GM19351 (cell line): ENCODE results near the gene RAD51B.

Experiments used
- ATAC-seq: cut with Tn5 transposase; IDR thresholded peaks from one replicate; pipeline ENCODE4 v1.9.1; 2021; ENCODE audit warnings: mild to moderate bottlenecking, moderate library complexity; ENCODE audit not compliant: unreplicated experiment

Gene RAD51B

DNA sequence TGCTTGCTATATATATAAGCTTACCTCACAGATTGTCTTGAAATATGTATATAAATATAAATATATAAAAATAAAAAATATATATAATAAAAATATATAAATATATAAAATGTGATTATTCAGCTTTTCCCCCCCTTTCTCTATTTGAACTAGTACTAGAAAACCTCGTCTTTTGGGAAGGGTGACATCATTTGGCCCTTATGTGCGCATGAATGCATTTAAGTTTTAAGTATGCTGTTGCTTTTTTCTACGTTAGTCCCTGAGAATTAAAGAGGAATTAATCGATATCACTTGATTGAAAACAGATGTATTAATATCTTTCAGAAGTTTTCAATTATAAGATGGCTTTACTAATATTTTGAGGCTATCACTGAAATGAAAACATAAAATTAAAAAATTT lies 69.9 kb downstream of the RAD51B start:
- no peak for ATAC-seq

DNA sequence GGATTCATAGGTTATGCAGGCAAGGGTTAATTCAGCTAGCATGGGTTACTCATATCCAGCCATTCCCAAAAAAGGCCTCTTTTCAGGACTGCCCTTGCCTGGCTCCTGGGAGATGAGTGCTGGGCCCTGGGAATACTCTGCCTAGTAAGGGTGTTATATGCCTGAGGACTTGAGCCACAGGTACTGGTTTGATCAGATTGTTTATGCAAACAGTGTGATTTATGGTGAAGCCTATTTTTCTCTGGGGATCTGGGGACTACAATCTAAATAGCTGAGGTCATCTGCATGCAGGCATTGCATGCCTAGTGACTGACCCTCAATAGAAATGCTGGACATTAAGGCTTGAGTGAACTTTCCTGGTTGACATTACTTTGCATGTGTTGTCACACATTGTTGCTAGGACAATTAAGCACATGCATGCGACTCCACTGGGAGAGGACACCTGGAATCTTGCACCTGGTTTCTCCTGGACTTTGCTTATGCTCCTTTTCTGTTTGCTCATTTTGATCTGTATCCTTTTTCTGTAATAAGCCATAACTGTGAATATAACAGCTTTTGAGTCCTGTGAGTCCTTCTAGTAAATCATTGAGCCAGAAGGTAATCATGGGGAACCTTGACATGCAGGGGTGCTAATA lies 73.0 kb downstream of the RAD51B start:
- no peak for ATAC-seq

DNA sequence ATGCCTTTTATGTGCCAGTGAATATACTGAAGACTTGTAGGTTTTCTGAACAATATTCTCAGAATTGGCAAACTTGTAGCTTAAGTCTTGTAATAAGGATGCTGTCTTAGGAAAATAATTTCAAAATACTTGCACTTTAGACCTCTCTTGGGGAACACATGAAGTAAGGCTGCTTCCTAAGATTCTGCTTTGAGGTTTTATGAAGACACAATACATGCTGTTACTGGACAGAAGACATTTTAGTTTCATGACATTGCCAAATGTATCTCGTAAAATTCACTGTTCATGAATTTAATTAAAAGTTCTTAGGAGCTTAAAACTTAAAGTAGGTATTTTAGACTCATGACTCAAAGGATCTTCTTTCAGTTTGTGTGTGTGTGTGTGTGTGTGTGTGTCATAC lies 80.7 kb downstream of the RAD51B start:
- ATAC-seq, result no peak

DNA sequence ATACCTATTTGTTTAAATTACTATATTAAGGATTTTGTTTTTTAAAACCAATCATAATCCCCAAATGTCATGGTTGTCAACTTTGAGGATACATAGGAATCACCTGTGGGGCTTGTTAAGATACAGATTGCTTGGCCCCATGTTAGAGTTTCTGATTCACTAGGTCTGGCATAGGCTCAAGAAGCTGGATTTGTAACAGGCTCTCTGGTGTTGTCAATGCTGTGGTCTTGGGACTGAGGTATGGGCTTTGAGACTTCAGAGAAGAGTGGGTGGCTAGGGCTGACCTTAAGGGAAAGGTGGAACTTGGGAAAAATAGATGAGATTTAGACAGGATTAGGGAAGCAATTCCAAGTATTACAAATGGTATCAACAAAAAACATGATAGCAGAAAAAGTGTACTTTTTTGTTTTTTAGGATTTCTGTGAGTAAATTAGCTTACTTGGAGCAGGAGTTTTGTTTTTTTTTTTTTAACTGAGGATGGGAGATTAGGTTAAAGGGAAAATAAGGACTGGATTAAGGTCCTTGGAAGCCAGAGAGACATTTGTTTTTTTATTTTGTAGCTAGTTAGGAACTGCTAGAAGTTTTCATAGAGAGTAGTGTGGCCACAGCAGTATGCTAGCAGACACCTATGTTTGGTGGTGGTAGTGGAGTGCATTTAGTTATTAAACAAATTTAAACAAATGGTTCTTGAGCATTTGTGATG lies 88.6 kb downstream of the RAD51B start:
- ATAC-seq, result no peak

DNA sequence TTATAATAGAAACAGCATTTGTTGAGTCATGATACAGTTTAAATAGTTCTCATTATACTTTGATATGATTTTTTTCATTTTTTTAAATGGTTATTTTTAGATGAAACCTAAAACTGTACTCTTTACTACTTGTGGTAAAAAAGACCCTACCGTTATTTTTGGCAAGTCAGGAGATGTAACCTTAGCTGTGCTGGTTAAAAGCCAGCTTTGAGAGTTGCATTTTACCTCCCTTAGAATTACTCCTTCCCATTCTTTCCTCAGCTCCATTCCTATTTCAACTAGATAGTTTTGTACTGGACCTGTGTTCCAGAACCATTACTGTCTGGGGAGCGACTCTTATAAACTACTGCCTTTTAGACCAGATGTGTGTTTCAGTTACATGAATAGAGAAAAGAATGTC lies 92.0 kb downstream of the RAD51B start:
- ATAC-seq, result no peak

GRCh38 chr14:67916430-67916829 lies 96.9 kb downstream of the RAD51B start:
- ATAC-seq, result no peak

DNA sequence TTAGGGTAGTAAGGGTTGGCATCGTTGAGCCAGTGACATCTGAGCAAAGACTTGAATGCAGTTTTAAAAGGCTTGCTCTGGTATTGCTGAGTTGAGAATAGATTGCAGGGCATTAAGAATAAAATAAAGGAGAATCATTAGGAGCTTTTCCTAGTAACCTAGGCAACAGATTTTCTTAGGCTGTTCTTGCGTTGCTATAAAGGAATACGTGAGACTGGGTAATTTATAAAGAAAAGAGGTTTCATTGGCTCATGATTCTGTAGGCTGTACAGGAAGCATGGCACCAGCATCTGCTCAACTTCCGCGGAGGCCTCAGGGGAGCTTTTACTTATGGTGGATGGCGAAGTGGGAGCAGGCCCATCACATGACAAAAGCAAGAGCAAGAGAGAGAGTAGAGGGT lies 97.4 kb downstream of the RAD51B start:
- no peak for ATAC-seq

GRCh38 chr14:67918838-67919237 lies 99.3 kb downstream of the RAD51B start:
- no peak for ATAC-seq

DNA sequence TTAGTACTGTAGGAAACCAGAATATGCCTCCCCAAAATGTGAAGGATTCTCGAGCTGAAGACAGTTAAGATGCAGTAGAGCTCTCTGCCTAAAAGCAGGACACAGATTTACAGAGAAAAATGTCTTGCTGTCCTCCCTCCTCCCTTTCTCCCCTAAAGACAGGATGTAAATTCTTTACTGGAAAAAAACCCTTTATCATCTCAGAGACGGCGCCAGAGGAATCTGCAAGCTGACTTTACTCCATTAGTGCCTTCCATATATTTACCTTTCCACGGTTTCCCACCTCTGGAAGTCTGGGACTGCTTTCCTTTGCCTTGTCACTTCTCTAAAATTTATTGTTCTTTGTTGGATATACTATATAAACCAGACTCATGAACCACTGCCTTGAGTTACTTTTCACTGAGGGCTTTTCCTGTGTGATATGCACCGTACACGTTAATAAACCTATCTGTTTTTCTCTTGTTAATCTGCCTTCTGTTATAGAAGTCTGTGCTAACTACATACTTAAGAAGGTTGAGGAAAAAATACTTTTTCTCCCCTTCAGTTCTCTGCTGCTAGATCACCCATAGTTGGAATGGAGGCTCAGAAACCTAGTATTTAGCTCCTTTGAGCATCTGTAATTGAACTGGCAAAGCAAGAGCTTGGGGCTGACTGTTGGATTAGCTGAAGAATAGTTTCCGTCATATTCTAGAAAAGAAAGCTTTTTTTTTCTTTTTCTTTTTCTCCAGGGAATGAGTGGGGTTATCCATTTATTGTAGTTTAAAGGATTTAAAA lies 99.9 kb downstream of the RAD51B start:
- no peak for ATAC-seq

GRCh38 chr14:67926821-67927220 lies 107.2 kb downstream of the RAD51B start:
- ATAC-seq, result no peak

DNA sequence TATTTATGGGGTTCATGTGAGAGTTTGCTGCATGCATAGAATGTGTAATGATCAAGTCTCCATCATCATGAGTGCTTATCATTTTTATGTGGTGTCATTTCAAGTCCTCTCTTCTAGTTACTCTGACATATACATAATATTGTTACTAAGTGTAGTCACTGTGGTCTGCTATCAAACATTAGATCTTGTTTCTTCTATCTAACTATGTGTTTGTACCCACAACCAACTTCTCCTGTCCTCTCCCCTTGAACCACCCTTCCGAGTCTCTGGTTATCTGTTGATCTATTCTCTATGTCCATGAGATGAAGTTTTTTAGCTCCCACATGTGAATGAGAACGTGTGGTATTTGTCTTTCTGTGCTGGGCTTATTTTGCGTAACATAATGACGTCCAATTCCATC lies 107.7 kb downstream of the RAD51B start:
- no peak for ATAC-seq

GRCh38 chr14:67928375-67928774 lies 108.8 kb downstream of the RAD51B start:
- ATAC-seq, result no peak

DNA sequence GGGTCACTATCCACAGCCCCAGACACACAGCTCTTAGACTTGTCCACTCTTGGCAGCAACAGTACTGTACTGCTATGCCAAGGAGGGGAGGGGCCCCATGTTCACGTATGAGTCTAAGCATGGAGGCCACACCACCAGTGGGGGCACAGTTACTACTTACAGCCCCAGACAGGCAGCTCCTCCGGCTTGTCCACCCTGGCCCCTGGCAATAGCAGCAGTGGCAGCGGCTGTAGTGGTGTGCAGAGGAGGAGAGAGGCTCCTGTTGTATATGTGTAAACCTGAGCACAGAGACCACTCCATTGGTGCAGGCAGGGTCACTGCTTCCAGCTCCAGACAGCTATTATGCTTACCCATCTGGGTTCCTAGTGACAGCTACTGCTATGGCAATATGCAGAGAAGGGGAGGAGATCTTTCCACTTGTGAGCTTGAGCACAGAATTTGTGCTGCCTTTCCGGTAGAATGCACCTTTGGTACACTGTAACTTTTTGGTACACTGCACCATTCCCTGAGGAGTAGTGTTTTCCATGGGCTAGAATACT lies 113.2 kb downstream of the RAD51B start:
- ATAC-seq, result no peak

GRCh38 chr14:67933266-67933665 lies 113.7 kb downstream of the RAD51B start:
- no peak for ATAC-seq

- ATAC-seq, result no peak
These were observed 114.5 kb downstream of the RAD51B start for GRCh38 chr14:67934087-67934486.

GRCh38 chr14:67934862-67935261 lies 115.3 kb downstream of the RAD51B start:
- no peak for ATAC-seq

GRCh38 chr14:67935371-67935770 lies 115.8 kb downstream of the RAD51B start:
- no peak for ATAC-seq

- ATAC-seq, result no peak
These were observed 118.5 kb downstream of the RAD51B start for GRCh38 chr14:67938071-67938470.

- ATAC-seq, result no peak
These were observed 121.2 kb downstream of the RAD51B start for GRCh38 chr14:67940486-67941455.

DNA sequence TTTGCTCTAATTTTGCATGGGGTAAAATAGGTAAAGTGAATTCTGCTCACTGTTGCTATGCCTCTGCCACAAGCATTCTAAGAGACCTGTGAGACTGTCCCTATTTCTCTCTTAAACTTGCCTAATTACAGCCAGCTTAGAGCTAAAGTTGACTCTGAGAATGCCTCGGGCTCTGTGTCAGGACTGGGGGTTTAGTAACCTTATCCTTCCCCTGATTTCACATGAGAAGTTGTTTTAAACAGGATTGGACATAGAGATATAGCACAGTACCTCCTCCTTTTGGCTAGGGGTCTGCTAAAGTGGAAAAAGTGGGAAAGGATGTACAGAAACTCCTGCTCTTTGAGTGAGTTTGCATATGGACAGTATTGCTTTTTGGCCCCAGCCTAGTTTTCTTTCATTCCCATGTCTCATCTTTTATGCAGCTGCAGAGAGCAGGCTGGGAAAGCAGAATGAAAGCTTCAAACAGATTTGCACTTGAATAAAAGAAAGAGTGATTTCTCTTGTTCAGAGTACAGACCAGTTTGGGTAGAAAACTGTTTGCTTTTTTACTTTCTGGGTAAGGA lies 122.0 kb downstream of the RAD51B start:
- ATAC-seq, result no peak
